A549 (cell line): ENCODE results near the gene UQCC2.

Experiments
- ATOH8 ChIP-seq: fragments of 250-450 bp; sonication (Bioruptor Pico); IDR thresholded peaks from 2 replicates; pipeline ENCODE4 v1.5.0; 2020; ENCODE audit warnings: low read depth, mild to moderate bottlenecking, moderate library complexity
- CTCF ChIP-seq: fragments of >200 bp; sonication (Bioruptor Twin); formaldehyde crosslinking; IDR thresholded peaks from 3 replicates; pipeline ENCODE4 v1.5.1; 2016
- E2F6 ChIP-seq: IDR thresholded peaks from 2 replicates; pipeline ENCODE4 v1.6.1; 2012; ENCODE audit warnings: low read depth, borderline replicate concordance
- EP300 ChIP-seq, 2 experiments: fragments of >200 bp; sonication (Bioruptor Twin); formaldehyde crosslinking; IDR thresholded peaks; 2 replicates in 1 of 2; 3 replicates in 1 of 2; pipeline ENCODE4 v1.6.1; 2016 to 2017
- JUNB ChIP-seq: fragments of >200 bp; sonication (Bioruptor Twin); formaldehyde crosslinking; IDR thresholded peaks from 2 replicates; pipeline ENCODE4 v1.6.1; 2016
- KDM5A ChIP-seq: fragments of 200-600 bp; sonication (generic); IDR thresholded peaks from 2 replicates; pipeline ENCODE4 v1.6.1; 2016; ENCODE audit warnings: antibody characterized with exemption, mild to moderate bottlenecking
- MAFK ChIP-seq: fragments of 450-650 bp; IDR thresholded peaks from 2 replicates; pipeline ENCODE4 v1.6.1; 2014; ENCODE audit not compliant: partially characterized antibody
- MYC ChIP-seq: IDR thresholded peaks from 2 replicates; pipeline ENCODE4 v1.6.1; 2012; ENCODE audit warnings: mild to moderate bottlenecking, inconsistent platforms, low read length, improper control_type of control experiment, borderline replicate concordance
- PHF8 ChIP-seq: fragments of 200-600 bp; sonication (generic); IDR thresholded peaks from 2 replicates; pipeline ENCODE4 v1.6.1; 2016; ENCODE audit warnings: low read depth, mild to moderate bottlenecking, antibody characterized with exemption, moderate library complexity, borderline replicate concordance
- POLR2A ChIP-seq: IDR thresholded peaks from 2 replicates; pipeline ENCODE4 v1.6.1; 2012; ENCODE audit warnings: mild to moderate bottlenecking, low read length
- RAD21 ChIP-seq, 2 experiments: fragments of >200 bp in 1 of 2; sonication (Bioruptor Twin) in 1 of 2; formaldehyde crosslinking in 1 of 2; IDR thresholded peaks in 1 of 2; conservative IDR thresholded peaks in 1 of 2; 2 replicates in 1 of 2; 3 replicates in 1 of 2; pipeline ENCODE4 v1.6.1; 2012 to 2018; ENCODE audit warnings: inconsistent platforms in 1 of 2
- REST ChIP-seq: fragments of 200-600 bp; sonication (generic); IDR thresholded peaks from 2 replicates; pipeline ENCODE4 v1.6.1; 2016; ENCODE audit warnings: antibody characterized with exemption, mild to moderate bottlenecking, moderate library complexity
- RNF2 ChIP-seq: fragments of 200-600 bp; sonication (generic); IDR thresholded peaks from 2 replicates; pipeline ENCODE4 v1.6.1; 2016; ENCODE audit warnings: low read depth, mild to moderate bottlenecking, antibody characterized with exemption, moderate library complexity, borderline replicate concordance
- SMC3 ChIP-seq: fragments of >200 bp; sonication (Bioruptor Twin); formaldehyde crosslinking; IDR thresholded peaks from 3 replicates; pipeline ENCODE4 v1.6.1; 2018; ENCODE audit warnings: inconsistent platforms

GRCh38 chr6:33670086-33670660 is 41.3 kb downstream of the UQCC2 start:
- TF ChIP-seq SMC3 (no peak), CTCF (no peak), REST (no peak), POLR2A (no peak), EP300 (IDR thresholded peaks at IDR 0.05) (no peak), RNF2 (no peak), KDM5A (no peak), RAD21 (conservative IDR thresholded peaks at IDR 0.05 in 1 of 2, IDR thresholded peaks at IDR 0.05 in 1 of 2) (no peak), E2F6 (no peak), JUNB (no peak), PHF8 (no peak), MYC (no peak), ATOH8 (CRISPR knock-in tag) (no peak), MAFK (no peak)
